Inflammatory macrophage treated with lipopolysaccharide for 1 hour (primary cell): Measurements from ENCODE around the gene COL15A1.
A peak's percentile ranks its signal among the peaks of the same experiment; 100 is the strongest.

Source experiments
- DNase-seq, 2 donors: peaks; one replicate each; pipeline ENCODE4 v3.0.0-alpha.2; 2020 to 2022

COL15A1 gene

GRCh38 chr9:98974106-98974505 lies 30.4 kb downstream of the COL15A1 start:
- no peak for DNase-seq

GRCh38 chr9:98974554-98974953 lies 30.8 kb downstream of the COL15A1 start:
- DNase-seq: no peak

DNA sequence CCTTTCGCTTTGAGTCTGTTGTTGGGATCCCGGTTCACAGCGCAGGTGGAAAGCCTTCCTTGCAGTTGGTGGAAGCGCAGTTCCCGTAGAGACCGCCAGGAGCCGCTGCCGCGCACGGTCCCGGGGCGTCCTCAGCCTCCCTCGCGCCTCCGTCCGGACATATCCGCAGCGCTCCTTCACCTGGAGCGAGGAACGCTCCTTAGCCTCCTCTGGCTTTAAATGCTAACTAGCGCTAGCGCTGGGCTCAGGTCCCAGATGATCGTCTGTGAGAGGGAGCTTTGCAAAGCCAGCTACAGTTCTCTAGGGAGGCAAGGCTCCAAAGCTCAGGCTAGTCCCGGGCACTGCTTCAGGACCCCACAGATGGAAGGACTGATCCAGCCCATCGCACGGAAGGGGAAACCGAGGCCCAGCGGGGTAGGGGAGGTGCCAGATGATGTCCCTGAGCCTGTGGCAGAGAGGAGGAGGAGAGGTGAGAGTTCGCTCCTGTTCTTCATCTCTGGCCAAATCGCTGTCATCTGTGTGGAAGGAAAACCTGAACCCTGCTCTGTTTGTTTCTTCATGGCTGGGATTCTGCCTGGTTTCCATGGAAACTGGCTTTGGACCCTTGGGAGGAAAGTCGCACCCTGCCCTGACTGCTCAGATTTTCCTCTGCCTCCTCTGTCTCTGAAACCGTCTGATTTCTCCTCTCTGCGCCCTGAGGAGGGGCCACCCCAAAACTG lies 31.4 kb downstream of the COL15A1 start:
- peak; percentile 43 to 90 for DNase-seq

DNA sequence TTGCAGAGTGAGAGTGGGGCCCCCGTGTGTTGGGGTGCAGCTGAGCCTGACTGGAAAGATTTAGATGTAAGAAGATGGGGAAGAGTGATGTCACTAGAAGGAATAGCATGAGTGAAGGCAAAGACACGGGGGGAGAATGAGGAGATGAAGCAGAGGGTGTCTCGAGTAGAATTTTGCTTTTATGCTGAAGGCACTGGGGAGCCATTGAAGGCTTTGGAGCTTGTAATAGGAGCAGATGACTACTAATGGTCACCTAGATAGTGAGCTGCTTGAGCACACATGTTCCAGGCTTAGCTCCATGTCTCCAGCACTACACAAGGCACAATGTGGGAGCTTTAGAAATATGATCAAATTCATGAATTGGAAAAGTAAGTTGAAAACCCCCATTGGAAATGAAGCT lies 32.1 kb downstream of the COL15A1 start:
- DNase-seq: no peak

GRCh38 chr9:98977246-98977714 lies 33.6 kb downstream of the COL15A1 start:
- no peak for DNase-seq

GRCh38 chr9:98977813-98978212 lies 34.1 kb downstream of the COL15A1 start:
- DNase-seq: no peak

DNA sequence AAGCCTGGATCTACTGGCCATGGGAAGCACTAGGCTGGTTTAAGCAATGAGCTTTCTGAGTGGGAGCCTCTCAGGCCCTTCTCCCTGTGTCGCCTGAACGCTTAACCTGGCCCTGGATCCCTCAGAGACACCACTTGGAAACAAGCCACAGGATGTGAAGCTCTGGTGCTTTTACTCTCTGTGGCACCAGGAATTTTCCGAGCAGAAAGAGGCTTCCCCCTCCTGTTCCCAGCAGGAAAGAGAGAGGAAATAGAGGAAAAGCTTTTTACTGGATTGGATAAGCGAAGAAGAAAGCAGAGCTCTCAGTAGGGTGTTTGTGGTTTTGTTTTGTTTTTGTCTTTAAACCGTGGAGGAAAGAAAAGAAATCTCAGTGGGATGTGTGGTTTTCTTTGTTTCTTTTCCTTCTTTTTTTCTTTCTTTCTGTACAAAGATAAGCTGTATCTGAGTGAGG lies 34.5 kb downstream of the COL15A1 start:
- DNase-seq: no peak

- no peak for DNase-seq
Observed at GRCh38 chr9:98980291-98980690, 36.6 kb downstream of the COL15A1 start.

GRCh38 chr9:98983295-98984268 lies 39.9 kb downstream of the COL15A1 start:
- no peak for DNase-seq

DNA sequence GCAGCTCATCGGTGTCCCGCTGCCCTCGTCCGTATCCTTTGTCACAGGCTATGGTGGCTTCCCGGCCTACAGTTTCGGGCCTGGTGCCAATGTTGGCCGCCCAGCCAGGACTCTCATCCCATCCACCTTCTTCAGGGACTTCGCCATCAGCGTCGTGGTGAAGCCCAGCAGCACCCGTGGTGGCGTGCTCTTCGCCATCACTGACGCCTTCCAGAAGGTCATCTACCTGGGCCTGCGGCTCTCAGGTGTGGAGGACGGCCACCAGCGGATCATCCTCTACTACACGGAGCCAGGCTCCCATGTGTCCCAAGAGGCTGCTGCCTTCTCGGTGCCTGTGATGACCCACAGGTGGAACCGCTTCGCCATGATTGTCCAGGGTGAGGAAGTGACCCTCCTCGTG lies 41.9 kb downstream of the COL15A1 start:
- DNase-seq: no peak

DNA sequence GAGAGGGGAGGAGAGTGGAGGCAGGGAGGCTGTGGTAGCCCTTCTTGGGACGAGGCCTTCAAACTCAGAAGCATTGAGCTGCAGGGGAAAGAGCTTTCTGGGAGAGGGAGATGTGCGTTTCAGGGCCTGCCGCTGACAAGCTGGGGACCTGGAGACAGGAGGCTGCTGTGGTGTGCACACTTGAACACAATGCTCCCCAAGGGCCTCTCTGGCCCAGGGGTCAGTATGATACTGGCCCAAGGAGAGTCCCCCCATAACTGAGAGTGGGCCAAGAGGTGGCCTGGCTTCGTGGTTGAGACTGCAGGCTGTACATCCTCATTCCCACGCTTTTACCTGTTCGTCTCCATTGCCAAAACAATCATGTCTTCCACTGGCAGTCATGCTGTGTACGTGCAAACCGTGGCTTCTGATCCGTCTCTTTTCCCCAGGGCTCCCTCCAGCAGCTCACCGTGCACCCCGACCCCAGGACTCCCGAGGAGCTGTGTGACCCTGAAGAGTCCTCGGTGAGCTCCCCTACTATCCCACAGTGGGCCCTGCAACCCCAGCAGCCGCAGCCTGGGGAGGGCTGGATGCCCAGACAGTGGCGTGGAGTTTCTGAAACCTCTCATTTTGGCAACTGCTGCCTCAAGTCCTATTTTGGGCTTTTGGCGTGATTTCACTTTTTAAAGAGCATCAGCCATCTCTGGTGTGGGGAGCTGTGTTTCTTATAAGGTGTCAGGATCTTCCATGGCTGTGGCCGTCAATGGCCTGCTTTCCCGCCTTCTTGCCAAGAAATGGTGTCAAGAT lies 43.4 kb downstream of the COL15A1 start:
- no peak for DNase-seq

GRCh38 chr9:98989036-98990000 lies 45.6 kb downstream of the COL15A1 start:
- DNase-seq: peak; percentile 23 to 27

DNA sequence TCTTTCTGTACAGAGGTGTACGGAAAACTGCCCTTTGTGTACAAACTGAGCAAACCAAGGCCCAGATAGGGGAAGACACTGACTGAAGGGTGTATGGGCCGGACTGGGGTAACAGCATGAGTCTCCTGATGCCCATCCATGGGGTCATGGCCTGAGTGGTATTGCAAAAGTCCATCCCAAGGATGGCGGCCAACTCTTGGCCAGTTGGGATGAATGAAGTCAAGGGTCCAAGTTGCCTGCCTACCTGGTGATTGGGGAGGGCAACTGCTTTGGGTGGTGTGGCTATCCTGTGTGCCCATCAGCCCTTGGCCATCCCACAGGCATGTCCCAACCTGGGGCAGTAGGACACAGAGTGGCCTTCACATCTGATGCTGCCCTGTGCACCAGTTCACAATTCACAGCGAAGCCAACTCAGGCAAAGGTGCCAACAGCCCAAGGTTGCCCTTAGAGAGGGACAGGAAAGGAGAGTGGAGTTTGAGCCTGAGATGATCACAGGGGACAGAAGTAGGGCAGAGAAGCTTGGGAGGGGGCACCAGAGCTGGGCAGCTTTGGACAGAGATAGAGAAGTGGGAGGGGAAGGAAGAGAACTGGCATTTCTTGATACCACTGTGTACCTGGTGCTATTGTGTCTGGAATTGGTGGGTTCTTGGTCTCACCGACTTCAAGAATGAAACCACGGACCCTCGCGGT lies 46.6 kb downstream of the COL15A1 start:
- DNase-seq: no peak

DNA sequence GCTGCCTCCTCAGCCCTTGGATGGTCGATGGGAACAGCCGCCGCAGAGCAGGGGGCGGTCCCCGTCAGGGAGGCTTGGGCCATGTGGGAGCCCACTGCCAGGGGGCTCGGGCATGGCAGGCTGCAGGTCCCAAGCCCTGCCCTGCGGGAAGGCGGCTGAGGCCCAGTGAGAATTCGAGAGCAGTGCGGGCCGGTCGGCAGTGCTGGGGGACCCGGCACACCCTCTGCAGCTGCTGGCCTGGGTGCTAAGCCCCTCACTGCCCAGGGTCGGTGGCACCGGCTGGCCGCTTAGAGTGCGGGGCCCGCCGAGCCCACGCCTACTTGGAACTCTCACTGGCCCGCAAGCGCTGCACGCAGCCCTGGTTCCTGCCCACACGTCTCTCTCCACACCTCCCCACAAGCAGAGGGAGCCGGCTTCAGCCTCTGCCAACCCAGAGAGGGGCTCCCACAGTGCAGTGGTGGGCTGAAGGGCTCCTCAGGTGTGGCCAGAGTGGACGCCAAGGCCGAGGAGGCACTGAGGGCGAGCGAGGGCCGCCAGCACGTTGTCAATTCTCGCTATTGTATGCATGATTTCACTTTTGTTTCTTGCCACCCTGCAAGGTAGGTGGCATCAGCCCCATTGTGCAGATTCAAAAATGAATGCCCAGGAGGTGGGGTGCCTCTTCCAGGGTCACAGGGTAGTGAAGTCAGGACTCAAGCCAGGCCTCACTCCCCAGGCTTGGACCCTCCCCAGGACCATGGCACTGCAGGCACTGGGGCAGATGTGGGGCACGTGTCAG lies 48.6 kb downstream of the COL15A1 start:
- no peak for DNase-seq

- DNase-seq: no peak
Observed at GRCh38 chr9:98992885-98993569, 49.3 kb downstream of the COL15A1 start.

- peak; percentile 93 to 94 for DNase-seq
Observed at GRCh38 chr9:98993570-98993945, 49.9 kb downstream of the COL15A1 start.

DNA sequence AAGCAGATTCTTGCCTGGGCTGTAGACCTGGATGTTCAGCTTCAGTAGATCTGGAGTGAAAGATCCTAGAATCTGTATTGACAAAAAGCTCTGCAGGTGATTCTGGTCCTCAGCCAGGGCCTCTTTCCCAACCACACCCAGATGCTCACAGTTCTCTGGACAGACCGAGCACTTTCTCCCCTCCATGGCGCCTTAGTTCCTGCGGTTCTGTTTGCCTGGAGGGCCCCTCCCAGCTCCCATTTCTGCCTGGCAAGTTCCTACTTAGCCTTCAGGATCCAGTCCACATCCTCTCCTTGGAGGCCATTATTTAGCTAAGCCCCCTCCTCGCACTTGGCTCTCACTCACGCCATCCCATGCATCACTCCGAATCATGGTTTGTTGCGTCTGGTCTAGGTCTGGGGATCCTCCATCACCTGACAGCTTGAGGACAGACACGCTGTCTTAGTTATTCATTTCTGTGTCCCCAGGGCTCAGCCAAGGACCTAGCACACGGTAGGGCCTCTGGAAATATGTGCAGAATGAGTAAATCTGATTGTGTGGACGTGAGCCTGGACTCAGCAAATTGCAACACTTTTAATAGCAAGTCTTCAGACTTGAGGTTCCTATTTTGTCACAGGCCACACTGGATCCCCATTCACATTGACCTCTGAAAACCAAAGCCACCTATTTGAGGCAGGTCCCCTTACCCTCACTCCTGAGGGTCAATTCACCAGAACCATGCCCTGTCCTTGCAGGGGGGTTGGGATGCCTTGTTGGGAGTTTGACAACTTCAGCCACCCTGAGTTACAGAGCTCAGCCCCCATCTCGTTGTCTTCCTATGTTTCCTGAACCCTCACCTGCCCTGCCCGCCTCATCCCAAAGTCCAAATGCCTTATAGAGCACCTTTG lies 50.7 kb downstream of the COL15A1 start:
- peak; percentile 42 to 47 for DNase-seq

GRCh38 chr9:98995059-98995671 lies 51.5 kb downstream of the COL15A1 start:
- no peak for DNase-seq
